Stimulated activated CD4-positive, alpha-beta T cell treated with anti-CD3 and anti-CD28 coated beads, Interleukin-12 subunit alpha, Interleukin-12 subunit beta, amount 100 ng/mL, for 4 hours (primary cell): Measurements from ENCODE around the gene TEX264.
A peak's percentile ranks its signal among the peaks of the same experiment; 100 is the strongest.
"Not testable (repeated sequence)": the region's sequence is repeated elsewhere in the genome, so short reads cannot be mapped to it uniquely, and the experiment has no call there.

ENCODE experiments used
- DNase-seq: peaks from one replicate; pipeline ENCODE4 v3.0.0-alpha.2; 2020

TEX264 gene, protein sequence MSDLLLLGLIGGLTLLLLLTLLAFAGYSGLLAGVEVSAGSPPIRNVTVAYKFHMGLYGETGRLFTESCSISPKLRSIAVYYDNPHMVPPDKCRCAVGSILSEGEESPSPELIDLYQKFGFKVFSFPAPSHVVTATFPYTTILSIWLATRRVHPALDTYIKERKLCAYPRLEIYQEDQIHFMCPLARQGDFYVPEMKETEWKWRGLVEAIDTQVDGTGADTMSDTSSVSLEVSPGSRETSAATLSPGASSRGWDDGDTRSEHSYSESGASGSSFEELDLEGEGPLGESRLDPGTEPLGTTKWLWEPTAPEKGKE

GRCh38 chr3:51670823-51671733 lies at the start of gene TEX264:
Gene TEX264 (plus strand): TSS chr3:51671252. CDS start chr3:51674305, 3,053 bp downstream.
- DNase-seq = peak; percentile 91

DNA sequence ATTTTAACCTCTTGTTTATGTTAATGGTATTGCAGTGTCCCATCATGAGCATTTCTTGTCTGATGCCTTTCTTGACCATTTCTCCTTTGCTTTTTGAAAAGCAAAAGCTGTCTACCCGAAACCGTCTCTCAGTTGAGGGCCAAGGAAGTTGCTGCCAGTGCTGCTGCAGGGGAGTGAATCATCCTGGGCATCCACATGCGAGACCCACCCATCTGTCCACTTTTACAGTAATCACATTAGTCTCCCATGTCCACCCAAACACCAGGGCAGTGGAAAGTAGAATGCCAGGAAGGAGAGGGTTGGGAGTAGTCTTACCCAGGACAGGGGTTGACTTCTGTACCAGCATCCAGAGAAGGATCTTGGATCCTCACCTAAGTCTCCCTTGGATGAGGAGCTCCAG lies 48.6 kb upstream of the TEX264 start:
- DNase-seq = no peak

DNA sequence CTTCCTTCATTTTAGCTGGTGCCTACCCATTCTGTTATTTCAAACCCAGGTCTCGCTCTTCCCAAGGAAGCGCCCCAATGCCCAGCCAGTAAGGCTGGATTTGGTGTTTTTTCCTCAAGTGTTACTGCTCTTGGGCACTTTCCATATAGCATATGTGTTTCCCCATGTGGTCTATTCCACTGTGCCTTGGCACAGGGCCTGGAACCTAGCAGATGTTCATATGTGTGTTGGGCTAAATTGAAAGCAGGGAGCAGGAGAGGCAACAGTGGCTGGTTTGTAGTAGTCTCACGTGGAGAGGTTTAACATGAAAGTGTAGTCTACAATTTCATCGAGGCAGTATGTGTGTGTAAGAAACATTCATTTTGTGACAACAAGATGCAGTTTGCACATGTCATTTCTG lies 48.2 kb upstream of the TEX264 start:
- no peak for DNase-seq

GRCh38 chr3:51630513-51630912 lies 40.5 kb upstream of the TEX264 start:
- DNase-seq = no peak

- no peak for DNase-seq
Observed at GRCh38 chr3:51637144-51637940, 33.7 kb upstream of the TEX264 start.

GRCh38 chr3:51637941-51638471 lies 33.0 kb upstream of the TEX264 start:
- peak; percentile 2 for DNase-seq

DNA sequence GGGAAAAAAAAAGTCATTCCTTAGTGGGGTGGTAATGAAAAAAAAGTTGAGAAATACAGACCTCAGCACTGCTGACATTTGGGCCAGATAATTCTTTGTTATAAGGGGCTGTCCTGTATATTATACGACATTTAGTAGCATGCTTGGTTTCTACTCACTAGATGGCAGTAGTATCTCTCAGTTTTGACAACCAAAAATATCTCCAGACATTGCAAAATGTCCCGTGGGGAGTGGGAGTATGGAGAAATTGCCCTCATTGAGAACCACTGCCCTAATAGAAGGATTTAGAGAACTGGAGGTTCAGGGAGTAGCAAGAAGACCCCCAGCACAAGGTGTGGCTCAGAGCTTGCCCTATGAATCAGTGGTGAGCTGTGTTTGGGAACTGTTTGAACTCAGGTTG lies 28.6 kb upstream of the TEX264 start:
- no peak for DNase-seq

GRCh38 chr3:51646091-51646490 lies 25.0 kb upstream of the TEX264 start:
- no peak for DNase-seq

- DNase-seq = not testable (repeated sequence)
Observed at GRCh38 chr3:51652103-51652502, 18.9 kb upstream of the TEX264 start.

GRCh38 chr3:51653409-51653808 lies 17.6 kb upstream of the TEX264 start:
- not testable (repeated sequence) for DNase-seq

DNA sequence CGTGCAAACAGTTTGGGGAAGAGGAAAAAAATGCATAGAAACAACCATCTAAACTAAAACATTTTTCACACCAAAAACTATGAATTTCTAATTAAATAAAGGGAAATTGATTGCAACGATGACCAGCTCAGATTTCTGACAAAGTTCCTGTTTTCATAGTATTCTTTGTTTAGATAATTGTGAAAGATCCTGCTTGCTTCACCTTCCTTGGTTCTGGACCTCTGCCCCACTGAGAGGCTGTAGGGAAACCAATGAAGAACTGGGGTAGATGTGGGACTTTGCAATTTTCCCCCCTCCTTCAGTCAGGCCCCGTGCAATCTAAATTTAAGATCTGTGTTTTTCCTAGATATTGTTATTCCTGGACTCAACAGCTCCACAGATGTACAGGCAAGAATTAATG lies 13.8 kb upstream of the TEX264 start:
- no peak for DNase-seq

- DNase-seq = no peak
Observed at GRCh38 chr3:51659942-51660341, 11.1 kb upstream of the TEX264 start.

- no peak for DNase-seq
Observed at GRCh38 chr3:51662456-51662855, 8.6 kb upstream of the TEX264 start.

DNA sequence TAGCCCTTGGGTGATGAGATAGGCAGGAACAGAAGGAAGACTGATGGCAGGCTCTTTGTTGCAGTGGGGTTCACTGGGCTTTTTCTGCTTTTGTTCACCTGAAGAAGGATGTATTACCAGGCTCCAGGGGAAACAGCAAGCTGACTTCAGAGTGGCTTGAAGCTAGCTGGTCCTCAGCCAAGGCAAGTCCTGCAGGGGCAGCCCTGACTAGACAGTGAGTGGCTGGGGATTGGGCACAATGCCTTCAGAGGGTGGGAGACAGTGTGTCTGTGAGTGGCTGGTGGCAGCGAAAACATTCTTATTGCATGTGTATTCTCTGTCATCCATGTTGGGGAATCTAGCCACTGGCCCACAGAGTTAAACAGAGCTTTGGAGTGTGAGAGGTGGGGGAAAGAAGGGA lies 2.3 kb upstream of the TEX264 start:
- DNase-seq = no peak

DNA sequence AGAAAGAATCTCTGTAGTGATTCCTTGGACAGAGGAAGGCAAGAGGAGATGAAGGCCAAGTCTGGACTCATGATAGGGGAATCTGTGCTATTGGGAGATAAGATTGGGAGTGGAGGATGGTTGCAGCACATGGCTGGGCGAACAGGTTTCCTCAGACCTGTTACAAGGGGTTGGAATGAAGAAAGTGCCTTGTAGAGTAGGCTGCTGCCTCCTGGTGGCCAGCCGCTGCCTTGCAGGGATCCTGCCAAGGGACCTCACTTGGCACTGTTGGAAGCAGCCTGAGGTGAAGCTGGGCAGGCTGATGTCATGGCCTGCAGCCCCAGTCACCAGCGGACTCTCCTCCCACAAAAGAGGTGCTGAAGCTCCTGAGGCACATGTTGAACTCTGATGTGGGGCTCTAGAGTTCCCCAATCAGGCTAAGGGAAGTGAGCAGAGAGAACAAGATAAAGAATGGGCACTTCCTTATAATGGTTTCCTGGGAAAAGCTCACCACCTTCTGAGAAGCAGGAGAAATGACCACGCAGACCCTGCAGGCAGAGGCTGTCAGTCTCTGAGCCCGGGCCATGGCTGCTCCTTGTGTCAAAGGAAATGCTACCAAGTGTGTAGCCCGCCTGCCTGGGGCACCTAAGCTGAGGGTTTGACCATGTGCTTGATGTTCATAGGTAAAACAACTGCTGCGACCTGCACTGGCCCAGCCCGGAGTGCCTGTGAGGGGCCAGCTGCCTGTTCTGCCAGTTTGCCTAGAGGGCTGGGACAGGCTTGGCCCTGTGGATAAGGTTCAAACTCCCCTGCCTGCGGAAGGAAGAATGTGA lies 1.6 kb upstream of the TEX264 start:
- peak; percentile 82 for DNase-seq

DNA sequence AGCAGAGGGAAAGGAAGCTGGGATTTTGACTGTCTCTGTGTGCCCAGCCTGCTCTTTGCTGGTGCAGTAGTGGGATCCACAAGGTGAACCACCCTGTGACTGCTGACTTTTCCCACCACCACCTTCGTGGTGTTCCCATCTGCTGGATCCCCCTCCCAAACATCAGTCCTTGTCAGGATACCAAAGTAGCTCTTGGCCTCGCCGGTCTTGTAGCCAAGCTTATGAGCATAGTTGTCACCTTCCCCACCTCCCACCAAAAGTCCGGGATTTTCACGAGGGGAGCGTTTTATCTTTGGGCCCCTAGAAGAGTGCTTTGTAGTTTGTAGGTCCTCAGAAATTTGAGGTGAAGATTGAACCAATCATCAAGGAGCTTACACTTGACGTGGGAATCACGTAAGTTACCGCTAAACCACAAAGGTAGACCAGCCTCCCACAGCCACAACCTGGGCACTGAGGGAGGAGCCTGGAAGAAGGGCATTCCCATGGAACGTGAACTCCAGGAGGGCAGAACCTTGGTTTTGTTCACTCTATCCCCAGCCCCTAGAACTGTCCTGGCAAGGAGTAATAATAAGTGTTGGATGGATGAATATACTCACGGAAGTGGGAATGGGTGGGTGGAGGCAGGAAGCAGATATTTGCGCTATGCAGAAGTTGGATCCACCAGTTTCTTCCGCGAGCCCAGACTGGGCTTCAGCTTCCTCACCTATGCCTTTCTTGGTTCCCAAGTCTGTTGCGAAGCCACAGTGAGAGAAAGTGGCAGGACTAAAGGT lies 814 bp upstream of the TEX264 start:
- DNase-seq = no peak

DNA sequence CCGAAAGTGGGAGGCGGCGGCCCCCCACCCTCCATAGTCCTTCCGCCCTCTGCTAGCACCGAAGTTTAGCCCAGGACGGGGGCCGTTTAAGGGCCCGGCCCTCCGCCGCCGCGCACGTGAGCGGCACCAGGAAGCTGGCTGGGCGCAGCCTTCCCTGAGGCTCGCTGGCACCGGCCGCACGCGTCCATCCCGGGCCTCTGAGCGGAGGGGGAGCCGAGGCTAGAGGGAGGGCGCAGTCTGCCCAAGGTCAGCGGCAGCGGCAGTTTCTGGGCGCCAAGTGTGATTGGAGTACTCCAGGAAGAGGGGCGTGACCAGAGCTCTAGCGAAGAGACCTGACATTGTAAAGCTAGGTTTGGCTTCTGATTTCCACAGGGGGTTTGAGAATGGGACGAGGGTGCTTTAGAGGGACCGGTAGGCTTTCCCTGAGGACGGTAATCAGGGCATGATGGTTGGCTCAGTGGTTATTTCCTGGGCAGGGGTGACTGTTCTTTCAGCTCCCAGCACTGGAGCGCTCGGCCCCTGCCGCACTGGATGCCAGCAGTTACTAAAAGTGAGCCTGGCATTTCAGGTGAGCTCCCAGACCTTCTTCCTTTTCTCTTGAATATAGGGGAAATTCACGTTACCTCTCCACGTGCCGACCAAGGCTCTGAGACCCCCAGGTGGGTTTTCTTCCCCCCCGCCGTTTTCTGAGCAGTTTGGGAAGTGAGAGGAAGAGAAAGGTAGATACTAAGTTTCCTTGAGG lies 853 bp downstream of the TEX264 start:
- DNase-seq = peak; percentile 53

DNA sequence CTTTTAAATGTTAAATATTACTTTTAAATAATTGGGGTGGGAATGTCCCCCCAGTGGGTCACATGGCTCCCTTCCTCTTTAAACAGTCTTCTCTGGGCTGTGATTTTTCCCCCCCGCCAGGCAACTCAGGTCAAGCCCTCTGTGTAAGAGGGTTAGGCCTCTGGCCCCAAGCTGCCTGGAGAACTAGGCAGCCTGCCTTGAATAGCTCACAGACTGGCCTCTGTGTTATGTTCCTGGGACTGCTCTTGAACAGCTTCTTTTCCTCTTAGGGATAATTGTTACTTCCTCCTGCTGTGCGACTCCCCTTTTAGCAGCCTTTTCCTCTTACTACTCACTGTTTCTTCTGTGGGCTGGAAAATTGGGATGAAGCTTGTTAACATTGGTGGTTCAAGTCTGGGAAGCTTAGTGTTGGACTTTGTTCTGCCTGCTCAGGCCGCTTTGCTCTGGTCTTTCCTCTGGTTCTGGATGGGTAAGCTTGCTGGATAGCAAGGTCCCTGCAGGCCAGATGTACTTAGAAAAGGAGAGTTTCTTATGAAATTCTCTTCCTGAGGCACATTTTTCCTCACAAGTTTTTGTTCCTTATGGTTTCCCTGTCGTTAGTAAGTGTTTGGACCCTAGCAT lies 2.2 kb downstream of the TEX264 start:
- no peak for DNase-seq

GRCh38 chr3:51673802-51674654 lies 3.0 kb downstream of the TEX264 start:
- DNase-seq = no peak
